HEK293 (cell line): ENCODE data around the gene LTO1.

ENCODE experiments used
- CTCF ChIA-PET: fragments of 350-600 bp; formaldehyde crosslinking; extraction: SDS; loops from one replicate; lab custom pipeline; 2021; ENCODE audit warnings: antibody characterized with exemption; lab: Yijun Ruan, JAX
- POLR2A ChIA-PET: fragments of 300-600 bp; formaldehyde crosslinking; extraction: SDS; loops from one replicate; lab custom pipeline; 2020; ENCODE audit warnings: antibody characterized with exemption, inconsistent platforms; lab: Yijun Ruan, JAX
- H3K27ac ChIP-seq: fragments of 200-500 bp; sonication (Bioruptor generic); 2 replicates; pipeline ENCODE4 v1.5.1; 2014; ENCODE audit warnings: low read depth, low read length, control low read depth, inconsistent platforms; ENCODE audit errors: extremely low read depth
- H3K36me3 ChIP-seq, 2 experiments: fragments of 200-500 bp in 1 of 2; sonication (Bioruptor generic) in 1 of 2; 1 replicate in 1 of 2; 2 replicates in 1 of 2; pipeline ENCODE4 v1.5.1; 2014 to 2017; ENCODE audit warnings: inconsistent platforms in 2 of 2, low read length in 2 of 2; ENCODE audit not compliant: control insufficient read depth in 2 of 2, insufficient read depth in 1 of 2
- H3K4me1 ChIP-seq: fragments of 200-500 bp; sonication (Bioruptor generic); 2 replicates; pipeline ENCODE4 v1.5.1; 2014; ENCODE audit warnings: mild to moderate bottlenecking, low read length, inconsistent platforms; ENCODE audit not compliant: control insufficient read depth, insufficient read depth
- H3K4me3 ChIP-seq: 2 replicates; pipeline ENCODE4 v1.5.1; 2011; ENCODE audit warnings: low read depth, mild to moderate bottlenecking, control low read depth, low read length, moderate library complexity
- H3K9me3 ChIP-seq: fragments of 200-500 bp; sonication (Bioruptor generic); 2 replicates; pipeline ENCODE4 v1.5.1; 2014; ENCODE audit warnings: low read depth, low read length, inconsistent platforms; ENCODE audit not compliant: control insufficient read depth, insufficient read depth
- BCL11B ChIP-seq: fragments of 450-650 bp; formaldehyde crosslinking; IDR thresholded peaks from 2 replicates; pipeline ENCODE4 v1.5.1; 2016; ENCODE audit warnings: low read depth, missing biosample characterization, missing genetic modification characterization
- GLI2 ChIP-seq: fragments of 450-650 bp; formaldehyde crosslinking; IDR thresholded peaks from 2 replicates; pipeline ENCODE4; 2017; ENCODE audit warnings: missing biosample characterization, missing genetic modification characterization, low read depth, borderline replicate concordance
- GLI4 ChIP-seq: fragments of 450-650 bp; formaldehyde crosslinking; IDR thresholded peaks from 2 replicates; pipeline ENCODE4 v1.5.1; 2016; ENCODE audit warnings: missing biosample characterization, missing genetic modification characterization
- PRDM1 ChIP-seq: fragments of 450-650 bp; formaldehyde crosslinking; IDR thresholded peaks from 2 replicates; pipeline ENCODE4; 2016; ENCODE audit warnings: missing biosample characterization, missing genetic modification characterization
- SALL2 ChIP-seq: fragments of 450-650 bp; formaldehyde crosslinking; IDR thresholded peaks from 2 replicates; pipeline ENCODE4 v1.5.0; 2017; ENCODE audit warnings: missing biosample characterization, mild to moderate bottlenecking, missing genetic modification characterization, borderline replicate concordance
- TCF7L2 ChIP-seq: IDR thresholded peaks from 2 replicates; pipeline ENCODE4 v1.6.1; 2011; ENCODE audit warnings: low read depth, mild to moderate bottlenecking, inconsistent platforms, low read length, moderate library complexity, borderline replicate concordance
- WT1 ChIP-seq: fragments of 450-650 bp; formaldehyde crosslinking; IDR thresholded peaks from 2 replicates; pipeline ENCODE4 v1.5.1; 2016; ENCODE audit warnings: missing biosample characterization, missing genetic modification characterization
- ZBTB1 ChIP-seq: fragments of 450-650 bp; formaldehyde crosslinking; IDR thresholded peaks from 2 replicates; pipeline ENCODE4 v1.5.1; 2016; ENCODE audit warnings: missing biosample characterization, missing genetic modification characterization
- ZFP69B ChIP-seq: fragments of 450-650 bp; formaldehyde crosslinking; IDR thresholded peaks from 2 replicates; pipeline ENCODE4 v1.5.1; 2016; ENCODE audit warnings: missing biosample characterization, missing genetic modification characterization
- ZNF133 ChIP-seq: fragments of 450-650 bp; formaldehyde crosslinking; IDR thresholded peaks from 2 replicates; pipeline ENCODE4 v1.5.1; 2016; ENCODE audit warnings: missing biosample characterization, missing genetic modification characterization
- ZNF292 ChIP-seq: fragments of 450-650 bp; formaldehyde crosslinking; IDR thresholded peaks from 2 replicates; pipeline ENCODE4 v1.5.1; 2016; ENCODE audit warnings: low read depth, missing biosample characterization, missing genetic modification characterization, borderline replicate concordance
- ZNF341 ChIP-seq: fragments of 450-650 bp; formaldehyde crosslinking; IDR thresholded peaks from 2 replicates; pipeline ENCODE4; 2016; ENCODE audit warnings: low read depth, missing biosample characterization, missing genetic modification characterization
- ZNF37A ChIP-seq: fragments of 450-650 bp; IDR thresholded peaks from 2 replicates; pipeline ENCODE4 v1.5.1; 2018; ENCODE audit warnings: missing biosample characterization, missing genetic modification characterization
- ZNF707 ChIP-seq: fragments of 450-650 bp; formaldehyde crosslinking; IDR thresholded peaks from 2 replicates; pipeline ENCODE4 v1.5.1; 2016; ENCODE audit warnings: missing biosample characterization, missing genetic modification characterization
- ZNF837 ChIP-seq: fragments of 450-650 bp; formaldehyde crosslinking; IDR thresholded peaks from 2 replicates; pipeline ENCODE4 v1.5.1; 2016; ENCODE audit warnings: missing biosample characterization, missing genetic modification characterization
- ZSCAN30 ChIP-seq: fragments of 450-650 bp; IDR thresholded peaks from 2 replicates; pipeline ENCODE4 v1.5.1; 2018; ENCODE audit warnings: missing biosample characterization, mild to moderate bottlenecking, missing genetic modification characterization, moderate library complexity
- ZXDB ChIP-seq: fragments of 450-650 bp; formaldehyde crosslinking; IDR thresholded peaks from 2 replicates; pipeline ENCODE4 v1.5.1; 2016; ENCODE audit warnings: missing biosample characterization, missing genetic modification characterization
- TF ChIP-seq, protein P1 (sequence below): fragments of 450-650 bp; formaldehyde crosslinking; IDR thresholded peaks from 2 replicates; pipeline ENCODE4 v1.5.1; 2016; ENCODE audit warnings: missing biosample characterization, missing genetic modification characterization
- TF ChIP-seq, protein P2 (sequence below): fragments of 450-650 bp; formaldehyde crosslinking; IDR thresholded peaks from 2 replicates; pipeline ENCODE4 v1.5.1; 2016; ENCODE audit warnings: missing biosample characterization, missing genetic modification characterization, borderline replicate concordance
- TF ChIP-seq, protein P3 (sequence below): fragments of 450-650 bp; formaldehyde crosslinking; IDR thresholded peaks from 2 replicates; pipeline ENCODE4 v1.5.1; 2016; ENCODE audit warnings: missing biosample characterization, missing genetic modification characterization
- TF ChIP-seq, protein P4 (sequence below): fragments of 450-650 bp; formaldehyde crosslinking; optimal IDR thresholded peaks from 2 replicates; pipeline ENCODE3; 2016; ENCODE audit warnings: missing biosample characterization, mild to moderate bottlenecking, missing genetic modification characterization

Gene LTO1

DNA sequence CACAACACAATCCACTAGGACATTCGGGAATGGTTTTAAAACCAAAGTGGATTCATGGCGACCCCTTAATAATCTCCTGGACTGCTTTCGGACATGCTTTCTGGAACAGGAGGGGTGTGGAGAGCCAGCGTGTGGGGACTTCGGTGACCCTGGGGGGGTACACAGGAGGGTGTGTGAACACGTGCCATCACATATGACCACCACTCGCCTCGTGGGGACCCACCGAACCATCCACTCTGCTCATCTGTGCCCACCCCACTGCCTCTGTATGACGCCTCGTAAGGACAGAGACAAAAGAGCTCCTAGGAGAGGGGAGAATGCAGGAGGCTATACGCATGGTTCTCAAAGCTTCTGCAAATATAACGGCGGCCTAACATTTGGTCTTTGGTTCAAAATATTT is 8.9 kb downstream of the LTO1 start:
- H3K9me3 ChIP-seq, result no peaks in the 10 kb centered on the region
- ChIA-PET CTCF (interaction anchor here (0.6 to 0.7 kb wide), 3 partner anchors 17 to 568 kb away, joined by 3 to 4 read pairs (median 3); no protein-coding TSS in a partner anchor), POLR2A (interaction anchor here (0.9 kb wide), 1 partner anchor 9 kb away, joined by 4 read pairs; the partner anchor contains the start of gene LTO1)
- no peak overlapping the region for H3K27ac ChIP-seq
- H3K4me3 ChIP-seq, result no peak overlapping the region
- peaks cover 4% of the 10 kb centered on the region; the same call in 1 of the 2 replicates for H3K4me1 ChIP-seq
- TF ChIP-seq GLI4 (no peak), ZNF292 (tag by site-specific recombination) (no peak), PRDM1 (no peak), SALL2 (tag by site-specific recombination) (no peak)
- TF ChIP-seq, protein P1, sequence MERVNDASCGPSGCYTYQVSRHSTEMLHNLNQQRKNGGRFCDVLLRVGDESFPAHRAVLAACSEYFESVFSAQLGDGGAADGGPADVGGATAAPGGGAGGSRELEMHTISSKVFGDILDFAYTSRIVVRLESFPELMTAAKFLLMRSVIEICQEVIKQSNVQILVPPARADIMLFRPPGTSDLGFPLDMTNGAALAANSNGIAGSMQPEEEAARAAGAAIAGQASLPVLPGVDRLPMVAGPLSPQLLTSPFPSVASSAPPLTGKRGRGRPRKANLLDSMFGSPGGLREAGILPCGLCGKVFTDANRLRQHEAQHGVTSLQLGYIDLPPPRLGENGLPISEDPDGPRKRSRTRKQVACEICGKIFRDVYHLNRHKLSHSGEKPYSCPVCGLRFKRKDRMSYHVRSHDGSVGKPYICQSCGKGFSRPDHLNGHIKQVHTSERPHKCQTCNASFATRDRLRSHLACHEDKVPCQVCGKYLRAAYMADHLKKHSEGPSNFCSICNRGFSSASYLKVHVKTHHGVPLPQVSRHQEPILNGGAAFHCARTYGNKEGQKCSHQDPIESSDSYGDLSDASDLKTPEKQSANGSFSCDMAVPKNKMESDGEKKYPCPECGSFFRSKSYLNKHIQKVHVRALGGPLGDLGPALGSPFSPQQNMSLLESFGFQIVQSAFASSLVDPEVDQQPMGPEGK (tag by site-specific recombination), result no peak
- peaks cover 0 to 77% of the 10 kb centered on the region in 2 experiments; a peak in 2 of 3 replicates for H3K36me3 ChIP-seq

DNA sequence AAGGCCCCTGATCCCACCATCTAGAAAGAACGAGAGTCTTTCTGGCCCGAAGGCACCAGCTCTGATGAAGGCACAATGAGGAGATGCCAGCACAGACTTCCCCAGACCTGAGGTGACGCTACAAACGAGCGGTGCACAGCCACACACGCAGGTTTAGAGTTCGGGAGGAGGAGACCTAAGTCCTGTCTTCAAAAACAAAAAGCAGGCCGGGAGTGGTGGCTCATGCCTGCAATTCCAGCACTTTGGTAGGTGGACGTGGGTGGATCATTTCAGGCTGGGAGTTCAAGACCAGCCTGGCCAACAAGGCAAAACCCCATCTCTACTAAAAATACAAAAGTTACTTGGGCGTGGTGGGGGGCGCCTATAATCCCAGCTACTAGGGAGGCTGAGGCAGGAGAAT is 9.5 kb downstream of the LTO1 start:
- Histone ChIP-seq H3K9me3 (no peaks in the 10 kb centered on the region), H3K4me1 (peaks cover 4% of the 10 kb centered on the region; the same call in 1 of the 2 replicates), H3K36me3 (peaks cover 0 to 71% of the 10 kb centered on the region in 2 experiments; a peak in 2 of 3 replicates), H3K4me3 (no peak overlapping the region), H3K27ac (no peak overlapping the region)
- POLR2A ChIA-PET, result no interaction called here
- TF ChIP-seq ZSCAN30 (tag by site-specific recombination), result no peak
- TF ChIP-seq ZNF707 (tag by site-specific recombination), result no peak
- no peak for TF ChIP-seq BCL11B (tag by site-specific recombination)
- no peak for TF ChIP-seq WT1 (tag by site-specific recombination)
- TF ChIP-seq ZNF133 (tag by site-specific recombination), result no peak
- no peak for TF ChIP-seq ZFP69B (tag by site-specific recombination)
- no peak for TF ChIP-seq ZNF837 (tag by site-specific recombination)
- no peak for TF ChIP-seq ZNF341 (tag by site-specific recombination)
- TF ChIP-seq GLI2, result no peak
- TF ChIP-seq ZXDB (tag by site-specific recombination), result no peak
- TF ChIP-seq, protein P2, sequence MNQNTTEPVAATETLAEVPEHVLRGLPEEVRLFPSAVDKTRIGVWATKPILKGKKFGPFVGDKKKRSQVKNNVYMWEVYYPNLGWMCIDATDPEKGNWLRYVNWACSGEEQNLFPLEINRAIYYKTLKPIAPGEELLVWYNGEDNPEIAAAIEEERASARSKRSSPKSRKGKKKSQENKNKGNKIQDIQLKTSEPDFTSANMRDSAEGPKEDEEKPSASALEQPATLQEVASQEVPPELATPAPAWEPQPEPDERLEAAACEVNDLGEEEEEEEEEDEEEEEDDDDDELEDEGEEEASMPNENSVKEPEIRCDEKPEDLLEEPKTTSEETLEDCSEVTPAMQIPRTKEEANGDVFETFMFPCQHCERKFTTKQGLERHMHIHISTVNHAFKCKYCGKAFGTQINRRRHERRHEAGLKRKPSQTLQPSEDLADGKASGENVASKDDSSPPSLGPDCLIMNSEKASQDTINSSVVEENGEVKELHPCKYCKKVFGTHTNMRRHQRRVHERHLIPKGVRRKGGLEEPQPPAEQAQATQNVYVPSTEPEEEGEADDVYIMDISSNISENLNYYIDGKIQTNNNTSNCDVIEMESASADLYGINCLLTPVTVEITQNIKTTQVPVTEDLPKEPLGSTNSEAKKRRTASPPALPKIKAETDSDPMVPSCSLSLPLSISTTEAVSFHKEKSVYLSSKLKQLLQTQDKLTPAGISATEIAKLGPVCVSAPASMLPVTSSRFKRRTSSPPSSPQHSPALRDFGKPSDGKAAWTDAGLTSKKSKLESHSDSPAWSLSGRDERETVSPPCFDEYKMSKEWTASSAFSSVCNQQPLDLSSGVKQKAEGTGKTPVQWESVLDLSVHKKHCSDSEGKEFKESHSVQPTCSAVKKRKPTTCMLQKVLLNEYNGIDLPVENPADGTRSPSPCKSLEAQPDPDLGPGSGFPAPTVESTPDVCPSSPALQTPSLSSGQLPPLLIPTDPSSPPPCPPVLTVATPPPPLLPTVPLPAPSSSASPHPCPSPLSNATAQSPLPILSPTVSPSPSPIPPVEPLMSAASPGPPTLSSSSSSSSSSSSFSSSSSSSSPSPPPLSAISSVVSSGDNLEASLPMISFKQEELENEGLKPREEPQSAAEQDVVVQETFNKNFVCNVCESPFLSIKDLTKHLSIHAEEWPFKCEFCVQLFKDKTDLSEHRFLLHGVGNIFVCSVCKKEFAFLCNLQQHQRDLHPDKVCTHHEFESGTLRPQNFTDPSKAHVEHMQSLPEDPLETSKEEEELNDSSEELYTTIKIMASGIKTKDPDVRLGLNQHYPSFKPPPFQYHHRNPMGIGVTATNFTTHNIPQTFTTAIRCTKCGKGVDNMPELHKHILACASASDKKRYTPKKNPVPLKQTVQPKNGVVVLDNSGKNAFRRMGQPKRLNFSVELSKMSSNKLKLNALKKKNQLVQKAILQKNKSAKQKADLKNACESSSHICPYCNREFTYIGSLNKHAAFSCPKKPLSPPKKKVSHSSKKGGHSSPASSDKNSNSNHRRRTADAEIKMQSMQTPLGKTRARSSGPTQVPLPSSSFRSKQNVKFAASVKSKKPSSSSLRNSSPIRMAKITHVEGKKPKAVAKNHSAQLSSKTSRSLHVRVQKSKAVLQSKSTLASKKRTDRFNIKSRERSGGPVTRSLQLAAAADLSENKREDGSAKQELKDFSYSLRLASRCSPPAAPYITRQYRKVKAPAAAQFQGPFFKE (tag by site-specific recombination), result no peak
- no peak for TF ChIP-seq ZBTB1 (tag by site-specific recombination)
- TF ChIP-seq, protein P3, sequence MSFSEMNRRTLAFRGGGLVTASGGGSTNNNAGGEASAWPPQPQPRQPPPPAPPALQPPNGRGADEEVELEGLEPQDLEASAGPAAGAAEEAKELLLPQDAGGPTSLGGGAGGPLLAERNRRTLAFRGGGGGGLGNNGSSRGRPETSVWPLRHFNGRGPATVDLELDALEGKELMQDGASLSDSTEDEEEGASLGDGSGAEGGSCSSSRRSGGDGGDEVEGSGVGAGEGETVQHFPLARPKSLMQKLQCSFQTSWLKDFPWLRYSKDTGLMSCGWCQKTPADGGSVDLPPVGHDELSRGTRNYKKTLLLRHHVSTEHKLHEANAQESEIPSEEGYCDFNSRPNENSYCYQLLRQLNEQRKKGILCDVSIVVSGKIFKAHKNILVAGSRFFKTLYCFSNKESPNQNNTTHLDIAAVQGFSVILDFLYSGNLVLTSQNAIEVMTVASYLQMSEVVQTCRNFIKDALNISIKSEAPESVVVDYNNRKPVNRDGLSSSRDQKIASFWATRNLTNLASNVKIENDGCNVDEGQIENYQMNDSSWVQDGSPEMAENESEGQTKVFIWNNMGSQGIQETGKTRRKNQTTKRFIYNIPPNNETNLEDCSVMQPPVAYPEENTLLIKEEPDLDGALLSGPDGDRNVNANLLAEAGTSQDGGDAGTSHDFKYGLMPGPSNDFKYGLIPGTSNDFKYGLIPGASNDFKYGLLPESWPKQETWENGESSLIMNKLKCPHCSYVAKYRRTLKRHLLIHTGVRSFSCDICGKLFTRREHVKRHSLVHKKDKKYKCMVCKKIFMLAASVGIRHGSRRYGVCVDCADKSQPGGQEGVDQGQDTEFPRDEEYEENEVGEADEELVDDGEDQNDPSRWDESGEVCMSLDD, result no peak
- TF ChIP-seq, protein P4, sequence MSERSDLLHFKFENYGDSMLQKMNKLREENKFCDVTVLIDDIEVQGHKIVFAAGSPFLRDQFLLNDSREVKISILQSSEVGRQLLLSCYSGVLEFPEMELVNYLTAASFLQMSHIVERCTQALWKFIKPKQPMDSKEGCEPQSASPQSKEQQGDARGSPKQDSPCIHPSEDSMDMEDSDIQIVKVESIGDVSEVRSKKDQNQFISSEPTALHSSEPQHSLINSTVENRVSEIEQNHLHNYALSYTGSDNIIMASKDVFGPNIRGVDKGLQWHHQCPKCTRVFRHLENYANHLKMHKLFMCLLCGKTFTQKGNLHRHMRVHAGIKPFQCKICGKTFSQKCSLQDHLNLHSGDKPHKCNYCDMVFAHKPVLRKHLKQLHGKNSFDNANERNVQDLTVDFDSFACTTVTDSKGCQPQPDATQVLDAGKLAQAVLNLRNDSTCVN, result no peak
- no peak for TF ChIP-seq TCF7L2
- no peak for TF ChIP-seq ZNF37A (tag by site-specific recombination)
- CTCF ChIA-PET, result interaction anchor here (0.6 to 1.1 kb wide), 2 partner anchors 564 to 917 kb away, joined by 3 to 6 read pairs; no protein-coding TSS in a partner anchor
